Heart left ventricle (tissue), 16 donors: ENCODE data around the gene CPNE9. TPM values are rescaled to one million over a fixed set of nuclear protein-coding genes. Genes with fewer than 3 reads are reported as not detected.

Source experiments
- ATAC-seq, 4 donors: fragments of 200-7000 bp; cut with Tn5 transposase; one replicate each; pipeline ENCODE4 v1.9.1; 2020 to 2022; ENCODE audit warnings: moderate library complexity in 4 of 4, mild to moderate bottlenecking in 3 of 4, moderate number of reproducible peaks in 1 of 4
- DNase-seq, 5 donors: peaks; one replicate each; pipeline ENCODE4 v3.0.0-alpha.2; 2020
- H3K27ac ChIP-seq, 12 donors: fragments of 200-600 bp; sonication (generic) in 4 of 12; one replicate each; pipeline versions ENCODE4 v1.5.0 to v1.8.0; 2016 to 2022; ENCODE audit warnings: mild to moderate bottlenecking in 2 of 12
- H3K27me3 ChIP-seq, 9 donors: fragments of 200-600 bp; sonication (generic) in 2 of 9; one replicate each; pipeline versions ENCODE4 v1.5.1 to v1.8.0; 2016 to 2022; ENCODE audit warnings: mild to moderate bottlenecking in 3 of 9
- H3K36me3 ChIP-seq, 9 donors: fragments of 200-600 bp; sonication (generic) in 2 of 9; one replicate each; pipeline versions ENCODE4 v1.5.0 to v1.8.0; 2018 to 2022; ENCODE audit warnings: mild to moderate bottlenecking in 2 of 9
- H3K4me1 ChIP-seq, 12 donors: fragments of 200-600 bp; sonication (generic) in 4 of 12; one replicate each; pipeline versions ENCODE4 v1.5.0 to v1.8.0; 2016 to 2022; ENCODE audit warnings: mild to moderate bottlenecking in 3 of 12
- H3K4me3 ChIP-seq, 12 donors: fragments of 200-600 bp; sonication (generic) in 4 of 12; one replicate each; pipeline versions ENCODE4 v1.5.0 to v1.8.0; 2017 to 2022; ENCODE audit warnings: mild to moderate bottlenecking in 9 of 12, moderate library complexity in 4 of 12
- H3K9me3 ChIP-seq, 12 donors: fragments of 200-600 bp; sonication (generic) in 4 of 12; one replicate each; pipeline versions ENCODE4 v1.5.0 to v1.8.0; 2016 to 2022; ENCODE audit warnings: mild to moderate bottlenecking in 1 of 12
- CTCF ChIP-seq, 12 donors: fragments of 200-600 bp; sonication (generic) in 4 of 12; IDR thresholded peaks; one replicate each; pipeline versions ENCODE4 v1.5.0 to v1.8.0; 2018 to 2022; ENCODE audit warnings: antibody characterized with exemption in 12 of 12, mild to moderate bottlenecking in 5 of 12
- POLR2A ChIP-seq, 2 donors: fragments of 450-650 bp; IDR thresholded peaks; one replicate each; pipeline ENCODE4 v1.6.1; 2017; ENCODE audit warnings: antibody characterized with exemption in 2 of 2, mild to moderate bottlenecking in 2 of 2, moderate library complexity in 2 of 2
- WGBS, 4 donors: extraction: QIAGEN DNeasy Blood & Tissue Kit in 2 of 4; methylation state at CpG; one replicate each; pipeline versions ENCODE4 v1.1.5 to v1.1.7; 2013 to 2018; 5-methylcytosine and 5-hydroxymethylcytosine counted together
- intact Hi-C, 10 donors: fragments of 100-400 bp; cut with DNase I; formaldehyde crosslinking; loops; one replicate each; pipeline versions ENCODE4 v1.11.1 to v1.14.2; 2022
- polyA plus RNA-seq, 2 donors: library from polyadenylated mRNA; stranded (reverse); fragments of 200-250 nt; gene quantifications; one replicate each; pipeline ENCODE4 v1.2.3, GENCODE V29; 2013
- total RNA-seq, 9 donors: library from RNA; depleted of rRNA in 2 of 9; stranded (reverse); fragments of >200 nt in 2 of 9; fragmentation: NEBNext Ultra II Directional in 3 of 9; extraction: Animal tissue kit (Norgen Biotek cat#: 25700) in 3 of 9; gene quantifications; one replicate each; pipeline versions ENCODE4 v1.1.0 to v1.2.4, GENCODE V29; 2016 to 2023
- donor health status: ischemic (EF 13 %, LVEDD 7.1; RV severe dilation, severe dysfunction).
- donor health status: healthy with polysubstance abuse.
- donor health status: DM: no; HTN: yes; CAD: no.
- donor health status: DM: no; HTN: no; CAD: no.
- donor health status: ischemic (EF 25% LVEDD 6.9; RV normal size, moderate dysfunction).
- donor health status: ischemic (EF 25% LVEDD 5.7; RV mildly dilated, moderate dysfunction).
- donor health status: healthy.
- donor health status: DM: yes; HTN: yes; CAD: no.
- donor health status: ischemic (EF 35%, LVEDD 5.7; RV mildly dilated, moderate dysfunction).
- donor health status: nonischemic (EF 11% LVEDD 7.7; RV severe dilation, severe dysfunction).
- donor health status: DM: yes; HTN: yes; CAD: no.
- donor health status: PGD.
- donor health status: ischemic (EF 29% LVEDD 5.4; RV normal size, mild dysfunction).
- donor health status: nonischemic (EF 23%, LVEDD 6.1; RV moderate dilation, normal function).

The CPNE9 gene
- total and polyA plus RNA-seq, 11 donors: 0.04 TPM; not detected in 10

GRCh38 chr3:9673082-9673481, 30.6 kb upstream of the CPNE9 start:
- H3K4me1 ChIP-seq: peaks cover 0 to 81% (median 45%) of the 10 kb centered on the region in 12 donors
- H3K27ac ChIP-seq: peak overlapping the region in 10 of 12 donors; percentile 38 to 92 (median 72)
- peaks cover 0 to 100% (median 96%) of the 10 kb centered on the region in 9 donors for H3K36me3 ChIP-seq
- H3K9me3 ChIP-seq: no peaks in the 10 kb centered on the region
- peak; percentile 51 to 67 (median 62) for ATAC-seq
- TF ChIP-seq POLR2A (IDR thresholded peaks at IDR 0.05) (no peak), CTCF (IDR thresholded peaks at IDR 0.05) (no peak)
- H3K27me3 ChIP-seq: no peaks in the 10 kb centered on the region
- H3K4me3 ChIP-seq: no peak overlapping the region
- peak in 1 of 5 donors; percentile 46 for DNase-seq
- intact Hi-C loops: no loop called here

- TF ChIP-seq CTCF (IDR thresholded peaks at IDR 0.05): no peak
- no peak for TF ChIP-seq POLR2A (IDR thresholded peaks at IDR 0.05)
- Histone ChIP-seq H3K9me3 (no peaks in the 10 kb centered on the region), H3K27ac (peak overlapping the region in 9 of 12 donors; percentile 38 to 92 (median 72)), H3K4me3 (no peak overlapping the region), H3K4me1 (peaks cover 0 to 81% (median 46%) of the 10 kb centered on the region in 12 donors), H3K36me3 (peaks cover 0 to 100% (median 96%) of the 10 kb centered on the region in 9 donors), H3K27me3 (no peaks in the 10 kb centered on the region)
- DNase-seq: no peak
- intact Hi-C loops: no loop called here
- no peak for ATAC-seq
- WGBS, 4 donors: 88 to 98% (median 97%) methylated on average over 2 of the region's 2 CpGs
Observed at GRCh38 chr3:9673752-9674151, 29.9 kb upstream of the CPNE9 start.

GRCh38 chr3:9675736-9676290, 27.8 kb upstream of the CPNE9 start:
- peaks cover 0 to 70% (median 27%) of the 10 kb centered on the region in 12 donors for H3K4me1 ChIP-seq
- 43 to 56% (median 51%) methylated on average over 5 of the region's 5 CpGs for WGBS, 4 donors
- peaks cover 0 to 100% (median 98%) of the 10 kb centered on the region in 9 donors for H3K36me3 ChIP-seq

GRCh38 chr3:9676785-9677184, 26.8 kb upstream of the CPNE9 start:
- intact Hi-C loops: no loop called here
- 66 to 81% (median 75%) methylated on average over 6 of the region's 6 CpGs for WGBS, 4 donors
- no peak overlapping the region for H3K4me3 ChIP-seq
- ATAC-seq (no peak), DNase-seq (no peak)
- peaks cover 0 to 100% (median 98%) of the 10 kb centered on the region in 9 donors for H3K36me3 ChIP-seq
- peaks cover 0 to 70% (median 23%) of the 10 kb centered on the region in 12 donors for H3K4me1 ChIP-seq
- peak overlapping the region in 4 of 12 donors; percentile 8 to 71 (median 45) for H3K27ac ChIP-seq
- H3K9me3 ChIP-seq: no peaks in the 10 kb centered on the region
- H3K27me3 ChIP-seq: no peaks in the 10 kb centered on the region
- TF ChIP-seq POLR2A (IDR thresholded peaks at IDR 0.05) (no peak), CTCF (IDR thresholded peaks at IDR 0.05) (no peak)

More at GRCh38 chr3:9675736-9676290, 27.8 kb upstream of the CPNE9 start:
- Histone ChIP-seq H3K27ac (peak overlapping the region in 5 of 12 donors; percentile 15 to 45 (median 29)), H3K27me3 (no peaks in the 10 kb centered on the region), H3K4me3 (no peak overlapping the region), H3K9me3 (no peaks in the 10 kb centered on the region)
- DNase-seq: no peak
- ATAC-seq: no peak
- TF ChIP-seq POLR2A (IDR thresholded peaks at IDR 0.05): no peak
- TF ChIP-seq CTCF (IDR thresholded peaks at IDR 0.05): no peak
- intact Hi-C loops: no loop called here
